Fibroblast of villous mesenchyme (primary cell): Measurements from ENCODE around the gene TCEAL9. TPM values are rescaled to one million over a fixed set of nuclear protein-coding genes. Genes with fewer than 3 reads are reported as not detected.

Source experiments
- DNase-seq: peaks from one replicate; pipeline ENCODE4 v3.0.0-alpha.2; 2010; ENCODE audit warnings: low read depth
- H3K4me3 ChIP-seq: 2 replicates; pipeline ENCODE4 v1.5.1; 2011; ENCODE audit warnings: low read depth, mild to moderate bottlenecking, low read length
- CTCF ChIP-seq: IDR thresholded peaks from 2 replicates; pipeline ENCODE4 v1.5.1; 2012; ENCODE audit warnings: low read depth, mild to moderate bottlenecking, low read length; ENCODE audit not compliant: insufficient read depth
- total RNA-seq: library from RNA; depleted of rRNA; stranded (reverse); fragments of >200 nt; gene quantifications from 2 replicates; pipeline ENCODE4 v1.2.3, GENCODE V29; 2012

TCEAL9 gene
- total RNA-seq, 1 donor: 114 TPM

- no peak for DNase-seq
- H3K4me3 ChIP-seq: no peak overlapping the region
- TF ChIP-seq CTCF: no peak
Measured at GRCh38 chrX:103372886-103373285, 16.6 kb downstream of the TCEAL9 start.

GRCh38 chrX:103373581-103373980 is 17.3 kb downstream of the TCEAL9 start:
- TF ChIP-seq CTCF: no peak
- H3K4me3 ChIP-seq: no peak overlapping the region
- DNase-seq: no peak

GRCh38 chrX:103376118-103376978 is 20.0 kb downstream of the TCEAL9 start, which contains the start of gene BEX3:
BEX3 (plus strand) TSS chrX:103376538; CDS start chrX:103377522, 984 bp downstream.
- peak; percentile 56 for DNase-seq
- H3K4me3 ChIP-seq: peak within 1 kb of the TSS; percentile 80
- no peak for TF ChIP-seq CTCF

GRCh38 chrX:103376979-103377324 is 20.6 kb downstream of the TCEAL9 start:
- no peak for TF ChIP-seq CTCF
- H3K4me3 ChIP-seq: peak overlapping the region; percentile 80
- DNase-seq: no peak

- no peak for TF ChIP-seq CTCF
- H3K4me3 ChIP-seq: no peak overlapping the region
- DNase-seq: no peak
Measured at GRCh38 chrX:103378990-103379389, 22.7 kb downstream of the TCEAL9 start.

GRCh38 chrX:103382877-103383276 is 26.6 kb downstream of the TCEAL9 start:
- no peak for DNase-seq
- no peak overlapping the region for H3K4me3 ChIP-seq
- TF ChIP-seq CTCF: no peak
